NCI-H345 (cell line): Measurements from ENCODE around the gene RRP1B.
"Not testable (repeated sequence)": the region's sequence is repeated elsewhere in the genome, so short reads cannot be mapped to it uniquely, and the experiment has no call there.

Source experiments
- DNase-seq: peaks from one replicate; lab custom pipeline; 2025; lab: John Stamatoyannopoulos, UW

RRP1B gene

GRCh38 chr21:43667191-43667904, 8.0 kb downstream of the RRP1B start:
- no peak for DNase-seq

GRCh38 chr21:43669828-43670605, 10.7 kb downstream of the RRP1B start:
- no peak for DNase-seq

- no peak for DNase-seq
Observed at GRCh38 chr21:43675871-43676270, 16.5 kb downstream of the RRP1B start.

DNA sequence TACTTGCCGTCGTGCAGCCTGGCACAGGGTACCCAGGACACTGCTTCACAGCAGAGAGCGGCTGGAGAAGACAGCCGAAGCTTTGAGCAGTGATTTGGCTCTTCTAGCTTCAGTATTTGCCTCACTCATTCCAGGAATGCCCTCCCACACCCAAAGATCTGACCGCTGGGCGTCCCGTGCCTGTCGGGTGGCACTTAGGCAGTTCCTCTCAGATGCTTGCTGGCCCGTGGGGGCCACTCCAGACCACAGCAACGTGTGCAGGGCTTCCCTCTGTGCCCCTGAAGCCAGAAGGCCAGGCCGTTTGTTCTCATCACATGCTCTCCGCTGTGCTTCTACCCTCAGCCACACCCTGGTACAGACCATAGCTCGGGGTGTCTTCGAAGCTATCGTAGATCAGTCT, 17.0 kb downstream of the RRP1B start:
- DNase-seq: no peak

- DNase-seq: no peak
Observed at GRCh38 chr21:43679951-43680350, 20.6 kb downstream of the RRP1B start.

DNA sequence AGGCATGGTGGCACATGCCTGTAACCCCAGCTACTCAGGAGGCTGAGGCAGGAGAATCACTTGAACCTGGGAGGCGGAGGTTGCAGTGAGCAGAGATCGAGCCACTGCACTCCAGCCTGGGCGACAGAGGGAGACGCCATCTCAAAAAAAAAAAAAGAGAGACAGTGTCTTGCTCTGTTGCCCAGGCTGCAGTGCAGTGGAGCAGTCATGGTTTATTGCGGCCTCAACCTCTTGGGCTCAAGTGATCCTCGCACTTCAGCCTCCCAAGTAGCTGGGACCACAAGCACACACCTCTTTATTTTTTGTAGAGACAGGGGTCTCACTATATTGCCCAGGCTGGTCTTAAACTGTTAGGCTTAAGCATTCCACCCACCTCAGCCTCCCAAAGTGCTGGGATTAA, 21.1 kb downstream of the RRP1B start:
- DNase-seq: not testable (repeated sequence)

GRCh38 chr21:43681650-43682049, 22.3 kb downstream of the RRP1B start:
- no peak for DNase-seq

- DNase-seq: no peak
Observed at GRCh38 chr21:43684424-43684823, 25.1 kb downstream of the RRP1B start.

DNA sequence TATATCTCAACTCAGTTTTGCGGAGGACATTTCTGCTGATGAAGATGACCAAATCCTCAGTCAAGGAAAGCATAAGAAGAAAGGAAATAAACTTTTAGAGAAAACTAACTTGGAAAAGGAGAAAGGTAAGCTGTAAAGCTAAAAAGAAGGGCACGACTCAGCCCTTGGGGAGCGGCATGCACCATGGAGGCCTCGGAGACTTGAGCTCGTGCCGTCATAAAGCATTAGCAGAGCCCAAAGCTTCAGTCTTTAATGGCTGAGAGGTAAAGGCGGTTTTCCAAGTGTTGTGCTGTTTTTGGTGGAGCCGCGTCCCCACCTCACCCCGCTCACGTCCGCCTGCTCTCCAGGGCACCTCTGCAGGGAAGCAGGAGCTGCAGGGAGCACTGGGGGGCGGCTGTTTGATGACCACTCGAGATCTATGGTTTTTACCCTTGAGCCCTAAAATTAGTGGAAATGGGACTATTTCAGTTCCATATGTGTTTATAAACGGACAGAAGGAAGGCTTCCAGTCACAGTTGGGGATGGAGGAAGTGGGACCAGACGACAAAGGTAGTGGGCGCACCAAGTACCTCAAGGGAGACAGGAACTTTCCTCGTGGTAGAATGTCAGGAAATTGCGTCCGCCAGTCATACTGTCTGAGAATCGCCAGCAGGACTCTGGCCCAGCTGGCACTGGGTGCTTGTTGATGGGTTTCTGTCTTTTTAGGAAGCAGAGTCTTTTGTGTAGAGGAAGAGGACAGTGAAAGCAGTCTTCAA, 27.6 kb downstream of the RRP1B start:
- no peak for DNase-seq

GRCh38 chr21:43687566-43688399, 28.4 kb downstream of the RRP1B start:
- no peak for DNase-seq

GRCh38 chr21:43688906-43689305, 29.5 kb downstream of the RRP1B start:
- DNase-seq: no peak

DNA sequence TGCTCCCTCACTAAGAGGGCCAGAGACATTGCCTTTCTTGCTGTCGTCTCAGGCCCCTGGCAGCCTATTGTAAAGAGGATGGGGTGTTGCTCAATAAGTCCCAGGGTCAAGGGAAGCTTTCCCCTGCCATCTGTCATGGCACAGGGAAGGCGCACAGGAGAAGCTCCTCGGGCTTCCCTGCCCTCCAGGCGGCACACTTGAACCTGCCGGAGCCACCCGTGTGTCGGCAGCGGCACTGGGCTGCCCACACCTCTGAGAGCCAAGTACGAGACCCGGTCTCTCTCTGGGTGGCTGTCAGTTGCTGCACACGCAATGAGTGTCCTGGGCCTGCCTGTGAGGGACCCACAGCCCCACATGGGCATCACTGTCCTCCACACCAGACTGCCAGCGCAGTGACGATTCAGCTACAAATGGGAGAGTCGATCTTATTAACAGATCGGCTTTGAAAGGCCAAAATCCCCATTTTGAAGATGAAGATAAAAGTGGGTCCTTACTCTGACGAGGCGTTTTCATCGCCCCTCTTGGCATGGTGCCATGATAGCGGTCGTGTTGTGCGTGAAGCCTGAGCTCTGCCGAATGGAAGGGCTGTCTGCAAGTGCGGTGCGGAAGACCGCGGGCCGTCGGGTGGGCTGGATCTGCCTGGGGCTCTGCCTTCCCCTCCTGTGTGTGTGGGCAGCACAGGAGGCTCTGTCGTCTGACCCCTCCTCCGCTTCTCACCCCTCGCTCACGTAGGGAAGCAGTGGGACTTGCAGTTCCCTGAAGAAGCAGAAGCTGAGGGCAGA, 30.4 kb downstream of the RRP1B start:
- no peak for DNase-seq

DNA sequence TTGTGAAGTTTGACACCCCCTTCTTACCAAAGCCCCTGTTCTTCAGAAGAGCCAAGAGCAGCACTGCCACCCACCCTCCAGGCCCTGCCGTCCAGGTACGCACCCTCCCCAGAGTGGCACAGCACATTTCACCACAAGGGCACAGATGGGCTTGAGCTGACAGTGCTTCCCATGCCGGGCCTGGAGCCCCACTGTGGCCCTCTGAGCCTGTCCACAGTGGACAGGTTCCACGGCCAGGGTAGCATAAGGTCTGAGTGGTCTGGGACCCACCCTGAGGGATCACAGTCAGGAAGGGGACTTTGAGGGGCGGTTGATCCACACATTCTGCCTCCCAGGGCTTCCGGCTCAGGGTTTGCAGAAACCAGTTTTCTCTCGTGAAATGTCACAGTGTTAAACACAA, 31.0 kb downstream of the RRP1B start:
- no peak for DNase-seq

DNA sequence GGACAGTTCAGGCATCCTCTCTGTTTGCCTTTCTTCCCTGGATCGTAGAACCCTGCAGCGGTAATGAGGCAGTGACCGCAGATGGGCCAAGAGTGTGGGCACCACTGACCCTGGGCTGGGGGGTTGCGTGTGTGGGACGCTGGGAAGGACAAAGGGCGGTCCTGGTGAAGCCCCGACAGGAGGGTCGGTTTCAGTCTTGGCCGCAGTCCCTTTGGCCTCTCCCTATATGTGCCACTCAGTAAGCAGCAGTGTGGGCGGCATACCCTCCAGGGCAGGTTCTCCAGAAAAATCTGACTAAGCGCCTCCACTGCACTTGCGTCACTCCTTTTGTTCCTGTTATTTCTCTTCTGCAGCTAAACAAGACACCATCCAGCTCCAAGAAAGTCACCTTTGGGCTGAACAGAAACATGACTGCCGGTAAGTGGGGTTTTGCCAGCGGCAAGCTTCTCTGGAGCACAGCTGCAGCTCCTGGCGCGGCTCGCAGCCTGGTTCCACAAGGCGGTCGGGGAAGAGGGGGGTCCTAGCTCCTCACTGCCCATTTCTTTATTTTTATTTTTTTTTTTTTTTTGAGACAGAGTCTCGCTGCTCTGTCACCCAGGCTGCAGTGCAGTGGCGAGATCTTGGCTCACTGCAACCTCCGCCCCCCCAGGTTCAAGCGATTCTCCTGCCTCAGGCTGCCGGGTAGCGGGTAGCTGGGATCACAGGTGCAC, 31.9 kb downstream of the RRP1B start:
- DNase-seq: no peak

DNA sequence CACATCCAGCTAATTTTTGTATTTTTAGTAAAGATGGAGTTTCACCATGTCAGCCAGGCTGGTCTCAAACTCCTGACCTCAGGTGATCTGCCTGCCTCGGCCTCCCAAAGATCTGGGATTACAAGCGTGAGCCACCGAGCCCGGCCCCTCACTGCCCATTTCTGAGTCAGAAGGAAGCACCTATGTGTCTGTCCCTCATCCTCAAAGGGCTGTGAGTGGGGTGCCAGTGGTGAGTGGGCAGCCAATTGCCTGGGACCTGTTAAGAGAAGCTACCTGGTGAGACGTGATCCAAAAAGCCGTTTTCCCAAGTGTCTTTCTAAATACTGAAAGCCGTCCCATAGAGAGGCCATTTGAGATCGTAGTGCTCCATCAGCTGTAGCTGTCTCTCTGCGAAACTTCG, 32.4 kb downstream of the RRP1B start:
- no peak for DNase-seq

- DNase-seq: no peak
Observed at GRCh38 chr21:43692949-43693348, 33.6 kb downstream of the RRP1B start.

- no peak for DNase-seq
Observed at GRCh38 chr21:43693981-43694380, 34.6 kb downstream of the RRP1B start.

DNA sequence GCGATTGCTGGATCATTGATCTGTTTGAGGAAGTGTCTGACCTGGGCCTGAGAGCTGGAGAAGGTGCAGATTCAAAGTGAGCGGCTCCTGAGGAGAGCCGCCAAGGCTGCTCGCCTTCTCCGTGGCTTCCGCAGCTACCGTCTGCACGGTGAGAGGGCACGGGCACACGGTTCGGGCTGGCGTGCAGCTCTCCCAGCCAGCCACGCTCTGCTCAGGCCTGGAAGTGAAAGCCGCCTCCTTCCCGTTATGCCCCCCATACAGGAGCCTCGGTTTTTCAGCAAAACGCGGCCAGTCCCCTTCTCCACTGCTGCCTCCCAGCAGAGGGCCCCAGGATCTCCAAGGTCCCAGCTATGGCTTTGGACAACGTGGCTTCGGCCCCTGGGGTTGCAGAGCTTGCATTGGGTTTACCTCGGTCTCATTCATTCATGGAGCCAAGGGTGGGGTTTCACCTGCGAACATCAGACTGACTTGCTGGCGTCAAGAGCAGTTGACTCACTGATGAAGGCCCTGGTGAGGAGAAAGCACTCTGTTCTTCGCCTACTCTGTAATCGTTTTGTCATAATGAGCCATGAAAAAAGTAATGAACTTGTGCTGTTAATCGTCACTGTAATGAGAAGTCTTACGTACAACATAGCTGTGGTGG, 35.2 kb downstream of the RRP1B start:
- DNase-seq: no peak

DNA sequence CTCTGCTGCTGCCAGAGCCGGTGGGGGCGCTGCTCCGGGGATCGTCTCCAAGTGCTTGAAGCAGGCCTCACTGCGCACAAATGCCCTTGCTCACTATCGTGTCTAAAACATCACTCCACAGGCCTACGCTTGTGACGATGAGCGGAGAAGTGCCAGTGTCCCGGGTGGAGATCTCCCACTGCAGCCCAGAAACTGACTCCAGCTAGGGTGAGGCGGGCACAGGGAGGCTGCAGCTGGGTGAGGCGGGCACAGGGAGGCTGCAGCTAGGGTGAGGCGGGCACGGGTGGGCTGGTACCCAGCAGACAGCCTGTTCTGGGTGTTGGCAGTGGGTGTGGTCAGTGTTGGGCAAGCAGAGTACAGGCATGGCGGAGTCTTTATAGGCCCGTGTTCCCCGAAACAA, 36.9 kb downstream of the RRP1B start:
- no peak for DNase-seq
